SH-SY5Y (cell line): Measurements from ENCODE around the gene ZNF668.

ENCODE experiments used
- GATA2 ChIP-seq: IDR thresholded peaks from 2 replicates; pipeline ENCODE4 v1.6.1; 2011; ENCODE audit warnings: mild to moderate bottlenecking, low read depth, low read length
- GATA3 ChIP-seq: IDR thresholded peaks from 2 replicates; pipeline ENCODE4 v1.6.1; 2011; ENCODE audit warnings: low read depth, mild to moderate bottlenecking, low read length, moderate library complexity

The ZNF668 gene

GRCh38 chr16:31080756-31081419 lies 6.8 kb upstream of the ZNF668 start:
- no peak for TF ChIP-seq GATA2
- no peak for TF ChIP-seq GATA3

GRCh38 chr16:31080035-31080629 lies 6.1 kb upstream of the ZNF668 start:
- TF ChIP-seq GATA3 (no peak), GATA2 (no peak)

- no peak for TF ChIP-seq GATA2
- no peak for TF ChIP-seq GATA3
Measured at GRCh38 chr16:31079342-31079944, 5.4 kb upstream of the ZNF668 start.

- TF ChIP-seq GATA2: no peak
- no peak for TF ChIP-seq GATA3
Measured at GRCh38 chr16:31078597-31079341, 4.7 kb upstream of the ZNF668 start.

DNA sequence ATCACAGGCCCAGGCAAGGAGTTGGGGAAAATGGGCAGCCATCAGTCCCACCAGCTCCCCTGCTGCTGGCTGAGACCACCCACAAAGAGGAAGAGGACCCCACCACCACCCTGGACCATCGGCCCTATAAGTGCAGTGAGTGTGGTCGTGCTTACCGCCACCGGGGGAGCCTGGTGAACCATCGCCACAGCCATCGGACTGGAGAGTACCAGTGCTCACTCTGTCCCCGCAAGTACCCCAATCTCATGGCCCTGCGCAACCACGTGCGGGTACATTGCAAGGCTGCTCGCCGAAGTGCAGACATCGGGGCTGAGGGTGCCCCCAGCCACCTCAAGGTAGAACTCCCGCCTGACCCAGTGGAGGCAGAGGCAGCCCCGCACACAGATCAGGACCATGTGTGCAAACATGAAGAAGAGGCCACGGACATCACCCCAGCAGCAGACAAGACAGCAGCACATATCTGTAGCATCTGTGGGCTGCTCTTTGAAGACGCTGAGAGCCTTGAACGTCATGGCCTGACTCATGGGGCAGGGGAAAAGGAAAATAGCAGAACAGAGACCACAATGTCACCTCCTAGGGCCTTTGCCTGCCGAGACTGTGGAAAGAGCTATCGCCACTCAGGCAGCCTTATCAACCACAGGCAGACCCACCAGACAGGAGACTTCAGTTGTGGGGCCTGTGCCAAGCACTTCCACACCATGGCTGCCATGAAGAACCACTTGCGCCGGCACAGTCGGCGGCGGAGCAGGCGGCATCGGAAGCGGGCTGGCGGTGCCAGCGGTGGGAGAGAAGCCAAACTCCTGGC lies 3.8 kb upstream of the ZNF668 start:
- no peak for TF ChIP-seq GATA2
- no peak for TF ChIP-seq GATA3

DNA sequence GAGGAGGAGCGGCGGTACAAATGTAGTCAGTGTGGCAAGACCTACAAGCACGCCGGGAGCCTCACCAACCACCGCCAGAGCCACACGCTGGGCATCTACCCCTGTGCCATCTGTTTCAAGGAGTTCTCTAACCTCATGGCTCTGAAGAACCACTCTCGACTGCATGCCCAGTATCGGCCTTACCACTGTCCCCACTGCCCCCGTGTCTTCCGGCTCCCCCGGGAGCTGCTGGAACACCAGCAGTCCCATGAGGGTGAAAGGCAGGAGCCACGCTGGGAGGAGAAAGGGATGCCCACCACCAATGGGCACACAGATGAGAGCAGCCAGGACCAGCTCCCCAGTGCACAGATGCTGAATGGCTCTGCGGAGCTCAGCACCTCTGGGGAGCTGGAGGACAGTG lies 3.0 kb upstream of the ZNF668 start:
- TF ChIP-seq GATA3: no peak
- no peak for TF ChIP-seq GATA2

- TF ChIP-seq GATA2 (no peak), GATA3 (no peak)
Measured at GRCh38 chr16:31076319-31076718, 2.3 kb upstream of the ZNF668 start.

- TF ChIP-seq GATA2 (no peak), GATA3 (no peak)
Measured at GRCh38 chr16:31074814-31075183, 759 bp upstream of the ZNF668 start.

GRCh38 chr16:31073142-31073969 lies 684 bp downstream of the ZNF668 start:
- TF ChIP-seq GATA3: no peak
- TF ChIP-seq GATA2: no peak

DNA sequence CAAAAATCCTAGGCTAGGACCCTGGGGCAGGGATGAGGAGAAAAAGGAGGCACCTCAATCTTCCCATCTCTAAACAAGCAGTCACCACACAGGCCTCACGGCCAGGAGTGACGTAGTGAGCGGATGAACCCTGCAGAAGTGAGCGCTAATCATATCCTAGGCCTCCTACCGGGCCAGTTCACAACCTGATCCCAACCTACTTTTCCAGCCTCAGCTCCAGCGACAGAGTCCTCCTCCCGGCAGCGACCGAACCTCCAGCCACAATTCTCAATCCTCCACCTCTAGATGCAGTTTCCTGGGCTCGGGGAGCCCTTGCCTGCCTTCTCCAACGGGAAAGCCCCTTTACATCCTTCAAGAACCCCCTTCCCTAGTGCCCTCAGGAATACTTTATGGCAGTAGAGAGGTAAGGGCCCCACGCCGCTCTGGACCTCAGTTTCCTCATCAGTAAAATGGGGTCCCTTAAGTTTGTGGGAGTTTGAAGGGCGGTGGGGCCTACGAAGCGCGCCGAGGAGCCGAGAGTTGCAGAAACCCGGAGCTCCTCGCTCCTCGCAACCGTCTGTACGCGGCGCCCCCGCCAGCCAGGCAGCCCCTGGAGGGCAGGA lies 1.4 kb downstream of the ZNF668 start:
- TF ChIP-seq GATA3: no peak
- no peak for TF ChIP-seq GATA2

- TF ChIP-seq GATA3 (no peak), GATA2 (no peak)
Measured at GRCh38 chr16:31071861-31072260, 2.2 kb downstream of the ZNF668 start.

- no peak for TF ChIP-seq GATA3
- TF ChIP-seq GATA2: no peak
Measured at GRCh38 chr16:31067342-31067741, 6.7 kb downstream of the ZNF668 start.
